HEK293 (cell line): ENCODE results near the gene INHBA.

ENCODE experiments used
- CTCF ChIA-PET: fragments of 350-600 bp; formaldehyde crosslinking; extraction: SDS; loops from one replicate; lab custom pipeline; 2021; ENCODE audit warnings: antibody characterized with exemption; lab: Yijun Ruan, JAX
- POLR2A ChIA-PET: fragments of 300-600 bp; formaldehyde crosslinking; extraction: SDS; loops from one replicate; lab custom pipeline; 2020; ENCODE audit warnings: antibody characterized with exemption, inconsistent platforms; lab: Yijun Ruan, JAX
- H3K27ac ChIP-seq: fragments of 200-500 bp; sonication (Bioruptor generic); 2 replicates; pipeline ENCODE4 v1.5.1; 2014; ENCODE audit warnings: low read depth, low read length, control low read depth, inconsistent platforms; ENCODE audit errors: extremely low read depth
- H3K36me3 ChIP-seq, 2 experiments: fragments of 200-500 bp in 1 of 2; sonication (Bioruptor generic) in 1 of 2; 1 replicate in 1 of 2; 2 replicates in 1 of 2; pipeline ENCODE4 v1.5.1; 2014 to 2017; ENCODE audit warnings: inconsistent platforms in 2 of 2, low read length in 2 of 2; ENCODE audit not compliant: control insufficient read depth in 2 of 2, insufficient read depth in 1 of 2
- H3K4me1 ChIP-seq: fragments of 200-500 bp; sonication (Bioruptor generic); 2 replicates; pipeline ENCODE4 v1.5.1; 2014; ENCODE audit warnings: mild to moderate bottlenecking, low read length, inconsistent platforms; ENCODE audit not compliant: control insufficient read depth, insufficient read depth
- H3K4me3 ChIP-seq: 2 replicates; pipeline ENCODE4 v1.5.1; 2011; ENCODE audit warnings: low read depth, mild to moderate bottlenecking, control low read depth, low read length, moderate library complexity
- H3K9me3 ChIP-seq: fragments of 200-500 bp; sonication (Bioruptor generic); 2 replicates; pipeline ENCODE4 v1.5.1; 2014; ENCODE audit warnings: low read depth, low read length, inconsistent platforms; ENCODE audit not compliant: control insufficient read depth, insufficient read depth
- FEZF1 ChIP-seq: fragments of 450-650 bp; formaldehyde crosslinking; IDR thresholded peaks from 2 replicates; pipeline ENCODE4 v1.5.1; 2016; ENCODE audit warnings: missing biosample characterization, missing genetic modification characterization
- GLIS1 ChIP-seq: fragments of 450-650 bp; formaldehyde crosslinking; IDR thresholded peaks from 2 replicates; pipeline ENCODE4 v1.5.1; 2016; ENCODE audit warnings: missing biosample characterization, missing genetic modification characterization
- PRDM1 ChIP-seq: fragments of 450-650 bp; formaldehyde crosslinking; IDR thresholded peaks from 2 replicates; pipeline ENCODE4; 2016; ENCODE audit warnings: missing biosample characterization, missing genetic modification characterization
- SETDB1 ChIP-seq: IDR thresholded peaks from one replicate; pipeline ENCODE4 v1.6.1; 2017; ENCODE audit warnings: mild to moderate bottlenecking, low read length, moderate library complexity, mixed read lengths; ENCODE audit not compliant: insufficient read length
- SP7 ChIP-seq: fragments of 450-650 bp; formaldehyde crosslinking; IDR thresholded peaks from 2 replicates; pipeline ENCODE4 v1.5.1; 2016; ENCODE audit warnings: missing biosample characterization, missing genetic modification characterization
- YY2 ChIP-seq: fragments of 450-650 bp; formaldehyde crosslinking; IDR thresholded peaks from 2 replicates; pipeline ENCODE4 v1.5.1; 2016; ENCODE audit warnings: missing biosample characterization, missing genetic modification characterization
- ZBTB21 ChIP-seq: fragments of 450-650 bp; formaldehyde crosslinking; IDR thresholded peaks from 2 replicates; pipeline ENCODE4 v1.5.1; 2017; ENCODE audit warnings: missing biosample characterization, missing genetic modification characterization
- ZFP41 ChIP-seq: fragments of 450-650 bp; formaldehyde crosslinking; IDR thresholded peaks from 2 replicates; pipeline ENCODE4 v1.5.1; 2016; ENCODE audit warnings: missing biosample characterization, missing genetic modification characterization, borderline replicate concordance
- ZNF2 ChIP-seq: fragments of 450-650 bp; formaldehyde crosslinking; IDR thresholded peaks from 2 replicates; pipeline ENCODE4 v1.5.1; 2016; ENCODE audit warnings: missing biosample characterization, missing genetic modification characterization
- ZNF211 ChIP-seq: fragments of 450-650 bp; formaldehyde crosslinking; IDR thresholded peaks from 2 replicates; pipeline ENCODE4 v1.5.1; 2016; ENCODE audit warnings: low read depth, missing biosample characterization, missing genetic modification characterization
- ZNF266 ChIP-seq: fragments of 450-650 bp; formaldehyde crosslinking; IDR thresholded peaks from 2 replicates; pipeline ENCODE4 v1.5.1; 2016; ENCODE audit warnings: missing biosample characterization, missing genetic modification characterization, low read depth
- ZNF366 ChIP-seq: fragments of 450-650 bp; formaldehyde crosslinking; conservative IDR thresholded peaks from 2 replicates; pipeline ENCODE4 v1.5.1; 2016; ENCODE audit warnings: missing biosample characterization, missing genetic modification characterization
- ZNF37A ChIP-seq: fragments of 450-650 bp; IDR thresholded peaks from 2 replicates; pipeline ENCODE4 v1.5.1; 2018; ENCODE audit warnings: missing biosample characterization, missing genetic modification characterization
- ZNF391 ChIP-seq: fragments of 450-650 bp; formaldehyde crosslinking; IDR thresholded peaks from 2 replicates; pipeline ENCODE4 v1.5.1; 2016; ENCODE audit warnings: low read depth, missing biosample characterization, missing genetic modification characterization, borderline replicate concordance
- ZNF404 ChIP-seq: fragments of 450-650 bp; formaldehyde crosslinking; IDR thresholded peaks from 2 replicates; pipeline ENCODE4 v1.5.1; 2017; ENCODE audit warnings: missing biosample characterization, missing genetic modification characterization
- ZNF423 ChIP-seq: fragments of 450-650 bp; formaldehyde crosslinking; IDR thresholded peaks from 2 replicates; pipeline ENCODE4 v1.5.1; 2016; ENCODE audit warnings: missing biosample characterization, missing genetic modification characterization
- ZNF530 ChIP-seq: fragments of 450-650 bp; formaldehyde crosslinking; IDR thresholded peaks from 2 replicates; pipeline ENCODE4 v1.5.1; 2016; ENCODE audit warnings: low read depth, missing biosample characterization, missing genetic modification characterization
- ZNF596 ChIP-seq: fragments of 450-650 bp; IDR thresholded peaks from 2 replicates; pipeline ENCODE4 v1.5.0; 2018; ENCODE audit warnings: missing biosample characterization, mild to moderate bottlenecking, missing genetic modification characterization, moderate library complexity
- ZNF610 ChIP-seq: fragments of 450-650 bp; formaldehyde crosslinking; IDR thresholded peaks from 2 replicates; pipeline ENCODE4 v1.5.1; 2016; ENCODE audit warnings: missing biosample characterization, missing genetic modification characterization, borderline replicate concordance
- ZNF623 ChIP-seq: fragments of 450-650 bp; formaldehyde crosslinking; IDR thresholded peaks from 2 replicates; pipeline ENCODE4 v1.5.1; 2016; ENCODE audit warnings: missing biosample characterization, missing genetic modification characterization
- ZNF658 ChIP-seq: fragments of 450-650 bp; formaldehyde crosslinking; IDR thresholded peaks from 2 replicates; pipeline ENCODE4; 2016; ENCODE audit warnings: missing biosample characterization, missing genetic modification characterization
- ZNF747 ChIP-seq: fragments of 450-650 bp; formaldehyde crosslinking; IDR thresholded peaks from 2 replicates; pipeline ENCODE4 v1.5.1; 2016; ENCODE audit warnings: missing biosample characterization, missing genetic modification characterization
- ZNF785 ChIP-seq: fragments of 450-650 bp; formaldehyde crosslinking; IDR thresholded peaks from 2 replicates; pipeline ENCODE4 v1.5.1; 2016; ENCODE audit warnings: missing biosample characterization, missing genetic modification characterization
- ZNF837 ChIP-seq: fragments of 450-650 bp; formaldehyde crosslinking; IDR thresholded peaks from 2 replicates; pipeline ENCODE4 v1.5.1; 2016; ENCODE audit warnings: missing biosample characterization, missing genetic modification characterization
- TF ChIP-seq, protein P1 (sequence below): fragments of 450-650 bp; formaldehyde crosslinking; IDR thresholded peaks from 2 replicates; pipeline ENCODE4 v1.5.1; 2017; ENCODE audit warnings: missing biosample characterization, mild to moderate bottlenecking, missing genetic modification characterization, moderate library complexity
- TF ChIP-seq, protein P2 (sequence below): fragments of 450-650 bp; formaldehyde crosslinking; IDR thresholded peaks from 2 replicates; pipeline ENCODE4 v1.5.1; 2017; ENCODE audit warnings: missing biosample characterization, missing genetic modification characterization

The INHBA gene

DNA sequence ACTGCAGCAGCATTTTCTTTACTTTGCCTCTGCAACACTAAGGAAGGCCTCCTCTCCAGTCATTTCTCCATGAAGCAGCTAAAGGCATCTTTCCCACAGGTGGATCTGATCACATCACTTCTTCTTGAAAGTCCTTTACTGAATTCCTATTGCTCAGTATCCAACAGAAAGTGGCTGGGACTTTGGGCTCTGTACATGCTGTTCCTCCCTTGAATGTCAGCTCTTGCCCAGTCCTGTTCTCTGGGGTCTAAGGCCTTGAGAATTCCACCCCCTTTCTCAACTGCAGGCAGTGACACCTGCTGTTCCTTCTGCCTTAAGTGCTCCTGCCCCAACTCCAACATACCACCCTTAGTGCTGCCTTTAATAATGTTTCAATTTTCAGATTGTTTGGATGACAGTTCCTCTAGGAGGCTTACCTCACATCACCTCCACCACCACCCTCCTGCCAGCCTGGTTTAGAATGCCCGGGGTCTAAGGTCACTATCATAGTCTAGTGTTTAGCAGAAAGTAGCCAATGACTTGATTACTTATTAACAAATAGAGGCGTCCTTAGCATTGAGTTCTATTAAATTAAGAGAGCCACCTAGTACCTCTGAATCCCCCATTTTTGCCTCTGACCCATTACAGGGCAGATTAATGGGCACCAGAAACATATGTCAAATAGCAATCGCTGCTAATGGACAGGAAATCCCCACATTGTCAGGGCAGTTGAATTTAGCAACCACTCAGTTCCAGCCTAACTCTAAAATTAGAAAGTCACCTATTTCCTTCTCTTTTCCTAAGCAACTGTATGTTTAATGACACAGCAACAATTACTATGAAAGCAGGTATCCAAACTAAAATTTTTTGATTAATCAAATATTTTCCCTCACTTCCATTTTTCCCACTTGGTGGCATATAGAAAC, 11.4 kb downstream of the INHBA start:
- CTCF ChIA-PET: interaction anchor here (0.8 kb wide), 1 partner anchor 11 kb away, joined by 3 read pairs; no protein-coding TSS in a partner anchor
- no peak for TF ChIP-seq ZBTB21 (tag by site-specific recombination)
- TF ChIP-seq FEZF1: no peak
- TF ChIP-seq ZNF404 (tag by site-specific recombination): no peak
- no peak for TF ChIP-seq SP7
- no peak for TF ChIP-seq ZFP41 (tag by site-specific recombination)
- TF ChIP-seq YY2 (tag by site-specific recombination): no peak
- TF ChIP-seq ZNF623 (tag by site-specific recombination): no peak
- TF ChIP-seq ZNF423 (tag by site-specific recombination): no peak
- no peak for TF ChIP-seq ZNF211 (tag by site-specific recombination)
- TF ChIP-seq ZNF2 (tag by site-specific recombination): no peak
- TF ChIP-seq, protein P1, sequence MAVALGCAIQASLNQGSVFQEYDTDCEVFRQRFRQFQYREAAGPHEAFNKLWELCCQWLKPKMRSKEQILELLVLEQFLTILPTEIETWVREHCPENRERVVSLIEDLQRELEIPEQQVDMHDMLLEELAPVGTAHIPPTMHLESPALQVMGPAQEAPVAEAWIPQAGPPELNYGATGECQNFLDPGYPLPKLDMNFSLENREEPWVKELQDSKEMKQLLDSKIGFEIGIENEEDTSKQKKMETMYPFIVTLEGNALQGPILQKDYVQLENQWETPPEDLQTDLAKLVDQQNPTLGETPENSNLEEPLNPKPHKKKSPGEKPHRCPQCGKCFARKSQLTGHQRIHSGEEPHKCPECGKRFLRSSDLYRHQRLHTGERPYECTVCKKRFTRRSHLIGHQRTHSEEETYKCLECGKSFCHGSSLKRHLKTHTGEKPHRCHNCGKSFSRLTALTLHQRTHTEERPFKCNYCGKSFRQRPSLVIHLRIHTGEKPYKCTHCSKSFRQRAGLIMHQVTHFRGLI (tag by site-specific recombination): no peak
- no peak for TF ChIP-seq ZNF837 (tag by site-specific recombination)
- no peak for TF ChIP-seq GLIS1 (tag by site-specific recombination)
- TF ChIP-seq ZNF266 (tag by site-specific recombination): no peak
- TF ChIP-seq ZNF530: no peak
- no peak for TF ChIP-seq ZNF37A
- no peak for TF ChIP-seq ZNF610 (tag by site-specific recombination)
- no peak for TF ChIP-seq ZNF747 (tag by site-specific recombination)
- no peak for TF ChIP-seq ZNF785 (tag by site-specific recombination)
- no peak for TF ChIP-seq ZNF391 (tag by site-specific recombination)
- TF ChIP-seq, all 188 proteins: peak for 0
- Histone ChIP-seq H3K9me3 (no peaks in the 10 kb centered on the region), H3K4me1 (peaks cover 3% of the 10 kb centered on the region; the same call in 1 of the 2 replicates), H3K4me3 (no peak overlapping the region), H3K36me3 (no peaks in the 10 kb centered on the region), H3K27ac (no peak overlapping the region)
- POLR2A ChIA-PET: no interaction called here

DNA sequence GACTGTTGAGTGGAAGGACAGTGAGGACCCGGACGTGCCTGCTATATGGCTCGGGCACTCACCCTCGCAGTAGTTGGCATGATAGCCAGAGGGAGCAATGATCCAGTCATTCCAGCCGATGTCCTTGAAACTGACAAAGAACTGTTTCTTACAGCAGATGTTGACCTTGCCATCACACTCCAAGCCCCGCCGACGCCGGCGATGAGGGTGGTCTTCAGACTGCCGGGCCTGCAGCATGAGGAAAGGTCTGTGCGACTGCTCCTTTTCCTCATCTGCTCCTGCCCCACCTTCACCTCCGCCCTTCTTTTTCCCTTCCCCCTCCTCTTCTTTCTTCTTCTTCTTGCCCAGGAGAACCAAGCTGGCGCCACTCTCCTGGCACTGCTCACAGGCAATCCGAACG, 13.1 kb downstream of the INHBA start:
- POLR2A ChIA-PET: no interaction called here
- no peak overlapping the region for H3K27ac ChIP-seq
- H3K9me3 ChIP-seq: no peaks in the 10 kb centered on the region
- TF ChIP-seq ZNF596 (tag by site-specific recombination) (no peak), ZFP41 (tag by site-specific recombination) (no peak), ZNF366 (no peak), SETDB1 (no peak), ZNF658 (tag by site-specific recombination) (no peak), PRDM1 (tag by site-specific recombination) (no peak)
- TF ChIP-seq, protein P2, sequence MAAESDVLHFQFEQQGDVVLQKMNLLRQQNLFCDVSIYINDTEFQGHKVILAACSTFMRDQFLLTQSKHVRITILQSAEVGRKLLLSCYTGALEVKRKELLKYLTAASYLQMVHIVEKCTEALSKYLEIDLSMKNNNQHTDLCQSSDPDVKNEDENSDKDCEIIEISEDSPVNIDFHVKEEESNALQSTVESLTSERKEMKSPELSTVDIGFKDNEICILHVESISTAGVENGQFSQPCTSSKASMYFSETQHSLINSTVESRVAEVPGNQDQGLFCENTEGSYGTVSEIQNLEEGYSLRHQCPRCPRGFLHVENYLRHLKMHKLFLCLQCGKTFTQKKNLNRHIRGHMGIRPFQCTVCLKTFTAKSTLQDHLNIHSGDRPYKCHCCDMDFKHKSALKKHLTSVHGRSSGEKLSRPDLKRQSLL (tag by site-specific recombination): no peak
- CTCF ChIA-PET: no interaction called here
- no peak overlapping the region for H3K4me3 ChIP-seq
- H3K36me3 ChIP-seq: no peaks in the 10 kb centered on the region
- peaks cover 3% of the 10 kb centered on the region; the same call in 1 of the 2 replicates for H3K4me1 ChIP-seq
